ENCODE results near the gene KRTAP3-3.
"Not testable (repeated sequence)": the region's sequence is repeated elsewhere in the genome, so short reads cannot be mapped to it uniquely, and the experiment has no call there.

KRTAP3-3 gene

GRCh38 chr17:41003926-41004325, 10.0 kb upstream of the KRTAP3-3 start:
- no peak for DNase-seq

GRCh38 chr17:41002814-41003213, 8.8 kb upstream of the KRTAP3-3 start:
- no peak for DNase-seq

GRCh38 chr17:41001795-41002194, 7.8 kb upstream of the KRTAP3-3 start:
- DNase-seq = no peak

GRCh38 chr17:40999563-40999962, 5.6 kb upstream of the KRTAP3-3 start, which contains the start of gene KRTAP3-2:
Gene KRTAP3-2 (minus strand): TSS chr17:40999906. CDS start chr17:40999853, 53 bp downstream.
- DNase-seq = not testable (repeated sequence)

GRCh38 chr17:40997361-40997760, 3.4 kb upstream of the KRTAP3-3 start:
- no peak for DNase-seq

GRCh38 chr17:40996829-40997228, 2.9 kb upstream of the KRTAP3-3 start:
- DNase-seq = no peak

- DNase-seq = no peak
Measured at GRCh38 chr17:40995116-40995515, 1.2 kb upstream of the KRTAP3-3 start.

- DNase-seq = no peak
Measured at GRCh38 chr17:40993084-40993483, 880 bp downstream of the KRTAP3-3 start.

- DNase-seq = no peak
Measured at GRCh38 chr17:40992666-40993065, 1.3 kb downstream of the KRTAP3-3 start.

GRCh38 chr17:40986920-40987319, 7.0 kb downstream of the KRTAP3-3 start:
- no peak for DNase-seq

- no peak for DNase-seq
Measured at GRCh38 chr17:40984226-40984625, 9.7 kb downstream of the KRTAP3-3 start, which contains the start of gene KRT40. Gene KRT40 (minus strand): TSS chr17:40984326. CDS start chr17:40984273, 53 bp downstream.

- no peak for DNase-seq
Measured at GRCh38 chr17:40981115-40981514, 12.8 kb downstream of the KRTAP3-3 start.

GRCh38 chr17:40980596-40980995, 13.4 kb downstream of the KRTAP3-3 start:
- no peak for DNase-seq

- no peak for DNase-seq
Measured at GRCh38 chr17:40980117-40980516, 13.8 kb downstream of the KRTAP3-3 start.

GRCh38 chr17:40978575-40979151, 15.3 kb downstream of the KRTAP3-3 start:
- DNase-seq = no peak

- DNase-seq = no peak
Measured at GRCh38 chr17:40975516-40975915, 18.4 kb downstream of the KRTAP3-3 start.

- DNase-seq = no peak
Measured at GRCh38 chr17:40974366-40974765, 19.6 kb downstream of the KRTAP3-3 start.

- DNase-seq = no peak
Measured at GRCh38 chr17:40967582-40967981, 26.4 kb downstream of the KRTAP3-3 start.

GRCh38 chr17:40966848-40967247, 27.1 kb downstream of the KRTAP3-3 start, which contains the start of gene KRT39:
Gene KRT39 (minus strand): TSS chr17:40966948. CDS start chr17:40966856, 92 bp downstream.
- DNase-seq = no peak

- no peak for DNase-seq
Measured at GRCh38 chr17:40963838-40964237, 30.1 kb downstream of the KRTAP3-3 start.

GRCh38 chr17:40962059-40962561, 31.9 kb downstream of the KRTAP3-3 start:
- no peak for DNase-seq

GRCh38 chr17:40961591-40961990, 32.4 kb downstream of the KRTAP3-3 start:
- DNase-seq = no peak

GRCh38 chr17:40960144-40960543, 33.8 kb downstream of the KRTAP3-3 start:
- DNase-seq = no peak

- no peak for DNase-seq
Measured at GRCh38 chr17:40958086-40958953, 35.6 kb downstream of the KRTAP3-3 start.

All from GOT3 (cell line).